ENCODE data around the gene KLHL29.

Gene KLHL29

GRCh38 chr2:23659328-23659727 lies 274.3 kb downstream of the KLHL29 start:
- DNase-seq (ENCODE audit: low read depth in 2 of 2): no peak

GRCh38 chr2:23659773-23660172 lies 274.8 kb downstream of the KLHL29 start:
- DNase-seq (ENCODE audit: low read depth in 2 of 2): no peak

GRCh38 chr2:23660237-23660636 lies 275.3 kb downstream of the KLHL29 start:
- DNase-seq (ENCODE audit: low read depth in 2 of 2): no peak

- no peak for DNase-seq (ENCODE audit: low read depth in 2 of 2)
Observed at GRCh38 chr2:23661276-23662050, 276.5 kb downstream of the KLHL29 start.

GRCh38 chr2:23662466-23662865 lies 277.5 kb downstream of the KLHL29 start:
- DNase-seq (ENCODE audit: low read depth in 2 of 2): no peak

- no peak for DNase-seq (ENCODE audit: low read depth in 2 of 2)
Observed at GRCh38 chr2:23662941-23663920, 278.3 kb downstream of the KLHL29 start.

GRCh38 chr2:23664066-23664788 lies 279.2 kb downstream of the KLHL29 start:
- DNase-seq (ENCODE audit: low read depth in 2 of 2): no peak

- DNase-seq (ENCODE audit: low read depth in 2 of 2): no peak
Observed at GRCh38 chr2:23666241-23666979, 281.4 kb downstream of the KLHL29 start.

- no peak for DNase-seq (ENCODE audit: low read depth in 2 of 2)
Observed at GRCh38 chr2:23666980-23667357, 282.0 kb downstream of the KLHL29 start.

- no peak for DNase-seq (ENCODE audit: low read depth in 2 of 2)
Observed at GRCh38 chr2:23668756-23669304, 283.9 kb downstream of the KLHL29 start.

- DNase-seq (ENCODE audit: low read depth in 2 of 2): no peak
Observed at GRCh38 chr2:23669413-23670244, 284.6 kb downstream of the KLHL29 start.

GRCh38 chr2:23670245-23670592 lies 285.2 kb downstream of the KLHL29 start:
- no peak for DNase-seq (ENCODE audit: low read depth in 2 of 2)

GRCh38 chr2:23673082-23673481 lies 288.1 kb downstream of the KLHL29 start:
- no peak for DNase-seq (ENCODE audit: low read depth in 2 of 2)

- no peak for DNase-seq (ENCODE audit: low read depth in 2 of 2)
Observed at GRCh38 chr2:23673830-23674679, 289.1 kb downstream of the KLHL29 start.

- no peak for DNase-seq (ENCODE audit: low read depth in 2 of 2)
Observed at GRCh38 chr2:23675506-23675905, 290.5 kb downstream of the KLHL29 start.

GRCh38 chr2:23677836-23678235 lies 292.9 kb downstream of the KLHL29 start:
- no peak for DNase-seq (ENCODE audit: low read depth in 2 of 2)

GRCh38 chr2:23679044-23679443 lies 294.1 kb downstream of the KLHL29 start:
- DNase-seq (ENCODE audit: low read depth in 2 of 2): no peak

GRCh38 chr2:23680951-23681350 lies 296.0 kb downstream of the KLHL29 start:
- no peak for DNase-seq (ENCODE audit: low read depth in 2 of 2)

Data from stimulated activated CD8-positive, alpha-beta memory T cell treated with anti-CD3 and anti-CD28 coated beads, Interleukin-15, amount 100 ng/mL, for 48 hours (primary cell).